Transverse colon (tissue), 4 donors: ENCODE results near the gene ZFP14. TPM values are rescaled to one million over a fixed set of nuclear protein-coding genes. Genes with fewer than 3 reads are reported as not detected.

Source experiments
- DNase-seq: peaks from one replicate; pipeline ENCODE4 v3.0.0-alpha.2; 2019
- H3K27ac ChIP-seq, 4 donors: fragments of 200-600 bp; sonication (generic); 2 replicates each; pipeline ENCODE4 v1.5.1; 2016 to 2018; ENCODE audit warnings: inconsistent platforms in 4 of 4
- H3K27me3 ChIP-seq: fragments of 200-600 bp; sonication (generic); 2 replicates; pipeline ENCODE4 v1.5.1; 2017; ENCODE audit warnings: inconsistent platforms
- H3K36me3 ChIP-seq, 4 donors: fragments of 200-600 bp; sonication (generic); 2 replicates each; pipeline ENCODE4 v1.5.1; 2017 to 2019; ENCODE audit warnings: inconsistent platforms in 4 of 4
- H3K4me1 ChIP-seq, 4 donors: fragments of 200-600 bp; sonication (generic); 2 replicates each; pipeline ENCODE4 v1.5.1; 2017 to 2020; ENCODE audit warnings: inconsistent platforms in 4 of 4
- H3K4me3 ChIP-seq, 4 donors: fragments of 200-600 bp; sonication (generic); 1 replicate in 1 of 4; 2 replicates in 3 of 4; pipeline versions ENCODE4 v1.5.1 to v1.6.1; 2017 to 2019; ENCODE audit warnings: inconsistent platforms in 4 of 4
- H3K9me3 ChIP-seq, 2 donors: fragments of 200-600 bp; sonication (generic); 2 replicates each; pipeline ENCODE4 v1.5.1; 2017 to 2019; ENCODE audit warnings: inconsistent platforms in 2 of 2
- CTCF ChIP-seq, 5 experiments: fragments of 200-600 bp in 3 of 5; fragments of 450-650 bp in 2 of 5; sonication (generic) in 3 of 5; IDR thresholded peaks; 1 replicate in 2 of 5; 2 replicates in 3 of 5; pipeline ENCODE4 v1.5.1; 2016 to 2017; ENCODE audit warnings: antibody characterized with exemption in 5 of 5, inconsistent platforms in 3 of 5, mild to moderate bottlenecking in 2 of 5, moderate library complexity in 1 of 5
- EP300 ChIP-seq: sonication (generic); formaldehyde crosslinking; IDR thresholded peaks from one replicate; pipeline ENCODE4 v1.6.1; 2017; ENCODE audit warnings: antibody characterized with exemption, low read depth
- POLR2A ChIP-seq: fragments of 450-650 bp; IDR thresholded peaks from one replicate; pipeline ENCODE4 v1.6.1; 2016; ENCODE audit warnings: antibody characterized with exemption, mild to moderate bottlenecking, moderate library complexity
- POLR2AphosphoS5 ChIP-seq, 3 donors: sonication (generic); formaldehyde crosslinking; IDR thresholded peaks; one replicate each; pipeline ENCODE4 v1.6.1; 2016; ENCODE audit warnings: antibody characterized with exemption in 3 of 3
- WGBS, 2 donors: methylation state at CpG; one replicate each; pipeline ENCODE4 v1.1.5; 2018; ENCODE audit warnings: low coverage in 1 of 2; 5-methylcytosine and 5-hydroxymethylcytosine counted together
- in situ Hi-C, 4 donors: fragments of 200-750 bp; cut with MboI; loops; one replicate each; pipeline versions ENCODE4 v1.15.0 to v1.15.1; 2017; ENCODE audit warnings: low sequenced_read_pairs in 3 of 4, low pct_ligation_motif_present in 1 of 4, low pct_unique_long_range_greater_than_20kb in 1 of 4
- intact Hi-C: fragments of 100-400 bp; cut with DNase I; formaldehyde crosslinking; loops from one replicate; pipeline ENCODE4 v1.15.1; 2023; ENCODE audit warnings: low total_unique reads
- total RNA-seq, 4 donors: library from RNA; depleted of rRNA; stranded (reverse); fragments of >200 nt; gene quantifications; one replicate each; pipeline ENCODE4 v1.1.0, GENCODE V29; 2016

ZFP14 gene
- total RNA-seq, 4 donors from 2014 or later = 2.2 to 10.3 (median 6.3) TPM

GRCh38 chr19:36408101-36408500, 29.1 kb upstream of the ZFP14 start:
- Histone ChIP-seq H3K4me3 (no peak overlapping the region), H3K4me1 (no peaks in the 10 kb centered on the region), H3K9me3 (peaks cover 8 to 12% of the 10 kb centered on the region in 2 donors), H3K27ac (no peak overlapping the region), H3K36me3 (peaks cover 0 to 57% (median 28%) of the 10 kb centered on the region in 4 donors), H3K27me3 (no peaks in the 10 kb centered on the region)
- no peak for DNase-seq
- in situ Hi-C loops (no loop called here), intact Hi-C loops (no loop called here)
- no peak for TF ChIP-seq POLR2A
- no peak for TF ChIP-seq EP300
- no peak for TF ChIP-seq CTCF (IDR thresholded peaks at IDR 0.05)
- no peak for TF ChIP-seq POLR2AphosphoS5 (IDR thresholded peaks at IDR 0.05)
- 85 to 87% methylated on average over 3 of the region's 3 CpGs for WGBS, 2 donors

GRCh38 chr19:36404498-36404897, 25.5 kb upstream of the ZFP14 start:
- DNase-seq = no peak
- WGBS, 2 donors = 93 to 98% methylated on average over 3 of the region's 3 CpGs
- intact Hi-C loops (no loop called here), in situ Hi-C loops (no loop called here)
- Histone ChIP-seq H3K27ac (no peak overlapping the region), H3K4me3 (no peak overlapping the region), H3K9me3 (peaks cover 0 to 12% of the 10 kb centered on the region in 2 donors), H3K36me3 (peaks cover 0 to 75% (median 32%) of the 10 kb centered on the region in 4 donors), H3K27me3 (no peaks in the 10 kb centered on the region), H3K4me1 (no peaks in the 10 kb centered on the region)
- TF ChIP-seq CTCF (IDR thresholded peaks at IDR 0.05) (no peak), POLR2A (no peak), EP300 (no peak), POLR2AphosphoS5 (IDR thresholded peaks at IDR 0.05) (no peak)

- intact Hi-C loops = no loop called here
- DNase-seq = no peak
- Histone ChIP-seq H3K27ac (no peak overlapping the region), H3K36me3 (peaks cover 0 to 78% (median 26%) of the 10 kb centered on the region in 4 donors), H3K4me3 (no peak overlapping the region), H3K27me3 (no peaks in the 10 kb centered on the region), H3K9me3 (peaks cover 28 to 33% of the 10 kb centered on the region in 2 donors), H3K4me1 (no peaks in the 10 kb centered on the region)
- 78 to 93% methylated on average over 7 of the region's 7 CpGs for WGBS, 2 donors
- in situ Hi-C loops = no loop called here
- TF ChIP-seq POLR2AphosphoS5 (IDR thresholded peaks at IDR 0.05) (no peak), EP300 (no peak), POLR2A (no peak), CTCF (IDR thresholded peaks at IDR 0.05) (no peak)
Observed at GRCh38 chr19:36401475-36401874, 22.5 kb upstream of the ZFP14 start.

DNA sequence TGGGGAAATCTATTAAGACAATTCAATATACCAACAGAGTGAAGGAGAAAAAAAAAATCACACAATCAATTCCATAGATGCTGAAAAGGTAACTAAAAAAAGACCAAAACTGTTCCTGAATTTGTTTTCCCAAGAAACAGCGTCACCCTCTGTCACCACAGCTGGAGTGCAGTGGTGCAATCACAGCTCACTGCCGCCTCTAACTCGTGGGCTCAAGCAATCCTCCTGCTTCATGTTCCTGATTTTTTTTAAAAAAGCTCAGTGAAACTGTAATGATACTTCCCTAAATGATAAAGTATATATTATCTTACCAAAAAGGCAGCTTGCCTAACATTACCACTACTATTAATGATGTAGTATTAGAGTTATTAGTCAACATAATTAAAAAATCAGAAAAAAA, 19.6 kb upstream of the ZFP14 start:
- no peak for TF ChIP-seq POLR2A
- TF ChIP-seq POLR2AphosphoS5 (IDR thresholded peaks at IDR 0.05) = no peak
- no peak for TF ChIP-seq CTCF (IDR thresholded peaks at IDR 0.05)
- no peak for TF ChIP-seq EP300
- Histone ChIP-seq H3K27me3 (no peaks in the 10 kb centered on the region), H3K4me3 (no peak overlapping the region), H3K27ac (no peak overlapping the region), H3K36me3 (peaks cover 0 to 79% (median 29%) of the 10 kb centered on the region in 4 donors), H3K9me3 (peaks cover 55 to 57% of the 10 kb centered on the region in 2 donors), H3K4me1 (no peaks in the 10 kb centered on the region)
- intact Hi-C loops (no loop called here), in situ Hi-C loops (no loop called here)
- DNase-seq = no peak
- 89 to 98% methylated on average over 3 of the region's 3 CpGs for WGBS, 2 donors
